GM20000 (cell line): ENCODE results near the gene PEX6.

Experiments used
- DNase-seq: peaks from one replicate; pipeline ENCODE4 v3.0.0; 2012; ENCODE audit warnings: low spot score
- TF ChIP-seq, protein P1 (sequence below): IDR thresholded peaks from 2 replicates; pipeline ENCODE4 v1.5.1; 2012; ENCODE audit warnings: mild to moderate bottlenecking, control low read depth; ENCODE audit errors: extremely low read depth, missing control alignments

PEX6 gene

DNA sequence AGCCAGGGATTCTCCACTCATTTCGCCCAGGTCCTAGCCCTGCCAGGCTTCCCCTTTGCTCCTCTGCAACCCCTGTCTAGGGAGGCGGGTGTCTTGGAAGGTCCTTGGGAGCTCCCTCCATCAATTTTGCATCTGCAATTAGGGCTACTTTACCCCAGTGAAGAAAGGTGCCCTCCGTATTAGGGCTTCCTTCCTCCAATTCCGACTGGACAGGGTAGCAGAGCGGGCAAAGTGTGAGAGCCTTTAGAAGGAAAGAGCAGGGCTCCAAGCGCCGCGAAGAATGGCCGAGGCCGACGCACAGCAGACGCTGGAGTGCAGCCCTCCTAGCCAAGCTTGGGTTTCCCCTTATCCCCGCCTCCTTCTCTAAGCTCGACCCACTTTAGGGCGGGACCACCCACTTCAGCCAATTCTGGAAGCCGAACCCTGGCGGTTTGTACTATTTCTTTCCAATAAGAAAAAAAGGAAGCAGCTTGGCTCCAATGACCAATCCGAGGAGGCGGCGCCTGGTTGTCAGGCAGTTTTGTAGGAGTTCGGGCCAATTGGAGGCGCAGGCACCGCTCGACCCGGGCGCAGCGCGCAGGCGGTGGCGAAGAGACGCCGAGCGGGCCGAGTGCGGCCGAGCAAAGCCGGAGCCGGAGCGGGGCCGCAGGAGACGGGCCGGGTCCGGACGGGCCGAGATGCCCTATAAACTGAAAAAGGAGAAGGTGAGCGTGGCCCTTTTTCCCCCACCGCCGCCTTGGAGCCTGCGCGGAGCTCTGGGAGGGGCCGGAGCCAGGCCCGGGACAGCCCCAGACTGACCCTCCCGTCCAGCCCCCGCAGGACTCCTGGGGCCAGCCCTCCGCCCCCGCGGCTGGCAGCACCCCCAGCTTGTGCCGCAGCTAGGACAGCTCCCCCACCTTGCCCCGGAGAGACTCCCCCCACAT, 5.3 kb upstream of the PEX6 start, which contains the start of gene PPP2R5D:
PPP2R5D (plus strand) TSS at position 570 of the 923 bp plus-strand sequence; CDS start at position 678, 108 bp downstream.
- DNase-seq = peak; percentile 97
- TF ChIP-seq, protein P1, sequence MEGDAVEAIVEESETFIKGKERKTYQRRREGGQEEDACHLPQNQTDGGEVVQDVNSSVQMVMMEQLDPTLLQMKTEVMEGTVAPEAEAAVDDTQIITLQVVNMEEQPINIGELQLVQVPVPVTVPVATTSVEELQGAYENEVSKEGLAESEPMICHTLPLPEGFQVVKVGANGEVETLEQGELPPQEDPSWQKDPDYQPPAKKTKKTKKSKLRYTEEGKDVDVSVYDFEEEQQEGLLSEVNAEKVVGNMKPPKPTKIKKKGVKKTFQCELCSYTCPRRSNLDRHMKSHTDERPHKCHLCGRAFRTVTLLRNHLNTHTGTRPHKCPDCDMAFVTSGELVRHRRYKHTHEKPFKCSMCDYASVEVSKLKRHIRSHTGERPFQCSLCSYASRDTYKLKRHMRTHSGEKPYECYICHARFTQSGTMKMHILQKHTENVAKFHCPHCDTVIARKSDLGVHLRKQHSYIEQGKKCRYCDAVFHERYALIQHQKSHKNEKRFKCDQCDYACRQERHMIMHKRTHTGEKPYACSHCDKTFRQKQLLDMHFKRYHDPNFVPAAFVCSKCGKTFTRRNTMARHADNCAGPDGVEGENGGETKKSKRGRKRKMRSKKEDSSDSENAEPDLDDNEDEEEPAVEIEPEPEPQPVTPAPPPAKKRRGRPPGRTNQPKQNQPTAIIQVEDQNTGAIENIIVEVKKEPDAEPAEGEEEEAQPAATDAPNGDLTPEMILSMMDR = no peak

DNA sequence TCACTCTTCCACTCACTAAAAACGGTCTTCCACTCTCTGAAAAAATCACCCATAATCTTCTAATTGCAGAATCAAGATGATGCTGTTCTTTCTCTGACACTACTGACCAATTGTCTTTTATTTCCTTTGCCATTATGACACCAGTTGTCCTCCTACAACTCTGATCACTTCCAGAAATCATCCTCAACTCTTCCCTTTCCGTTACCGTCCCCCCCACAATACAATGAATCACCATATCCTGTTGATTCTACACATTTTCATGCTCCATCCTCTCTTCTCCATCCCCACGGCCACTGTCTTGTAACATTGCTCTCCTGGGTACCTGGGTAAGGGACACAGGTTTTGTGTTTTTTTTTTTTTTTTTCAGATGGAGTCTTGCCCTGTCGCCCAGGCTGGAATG, 2.9 kb upstream of the PEX6 start:
- no peak for DNase-seq
- TF ChIP-seq, protein P1 = no peak

GRCh38 chr6:42979523-42980177, 669 bp upstream of the PEX6 start:
- TF ChIP-seq, protein P1 = no peak
- no peak for DNase-seq

GRCh38 chr6:42978487-42978838, 518 bp downstream of the PEX6 start:
- TF ChIP-seq, protein P1 = no peak
- DNase-seq = peak; percentile 48

DNA sequence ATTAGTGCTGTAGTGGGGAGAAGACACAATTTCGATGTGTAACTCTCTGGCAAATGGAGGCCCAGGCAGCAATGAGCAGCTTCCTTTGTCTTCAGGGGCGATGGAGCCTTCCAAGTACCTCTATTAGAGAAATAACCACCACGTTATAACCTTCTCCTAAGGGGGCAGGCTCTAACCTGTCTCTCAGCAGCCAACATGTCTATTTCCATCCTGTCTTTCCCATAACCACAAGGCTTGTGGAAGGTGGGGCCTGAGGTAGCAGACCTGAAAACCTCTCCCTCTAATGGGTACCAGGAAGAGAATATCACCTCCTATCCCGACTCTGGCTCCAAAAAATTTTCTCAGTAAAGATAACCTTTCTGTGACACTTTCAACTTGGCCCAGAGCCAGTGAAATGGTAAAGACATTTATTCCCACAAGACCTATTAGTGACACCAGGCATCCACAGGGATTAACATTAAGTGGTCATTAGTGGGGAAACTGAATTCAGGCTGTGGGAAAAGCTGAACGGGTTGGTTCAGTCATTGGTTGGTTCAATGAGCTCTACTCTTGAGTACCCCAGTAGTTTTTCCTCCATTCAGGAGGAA, 4.0 kb downstream of the PEX6 start:
- DNase-seq = no peak
- TF ChIP-seq, protein P1 = no peak

DNA sequence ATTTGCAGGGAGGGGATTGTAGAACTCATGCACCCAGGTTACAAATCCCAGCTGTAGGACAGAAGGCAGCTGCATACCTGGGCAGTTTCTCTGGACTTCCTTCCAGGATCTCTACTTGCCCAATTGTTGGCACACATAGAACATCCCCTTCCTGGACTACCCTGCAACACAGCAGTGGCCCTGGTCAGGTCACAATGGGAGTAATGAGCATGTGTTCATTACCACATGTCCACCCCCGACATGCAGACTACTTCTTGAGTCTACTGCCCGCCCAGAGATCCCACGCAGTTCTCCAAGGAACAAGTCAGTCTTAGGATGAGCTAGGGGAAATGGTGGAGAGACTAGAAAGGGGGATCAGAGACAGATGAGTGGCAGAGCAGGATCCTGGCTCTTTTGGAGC, 5.1 kb downstream of the PEX6 start:
- TF ChIP-seq, protein P1 = no peak
- no peak for DNase-seq
